Stimulated activated CD4-positive, alpha-beta T cell treated with anti-CD3 and anti-CD28 coated beads, TNF-alpha, amount 100 ng/mL, for 24 hours (primary cell): ENCODE data around the gene CEP43.
A peak's percentile ranks its signal among the peaks of the same experiment; 100 is the strongest.

Experiments
- DNase-seq, 3 experiments: peaks; one replicate each; pipeline ENCODE4 v3.0.0-alpha.2; 2020; ENCODE audit warnings: low read depth in 3 of 3

The CEP43 gene

GRCh38 chr6:167013067-167013466 lies 13.9 kb downstream of the CEP43 start:
- no peak for DNase-seq

GRCh38 chr6:167013946-167014345 lies 14.7 kb downstream of the CEP43 start:
- DNase-seq = no peak

GRCh38 chr6:167015302-167015701 lies 16.1 kb downstream of the CEP43 start:
- DNase-seq = no peak

GRCh38 chr6:167020206-167020605 lies 21.0 kb downstream of the CEP43 start:
- no peak for DNase-seq

GRCh38 chr6:167027308-167027707 lies 28.1 kb downstream of the CEP43 start:
- DNase-seq = no peak

- DNase-seq = no peak
These were observed 28.6 kb downstream of the CEP43 start for GRCh38 chr6:167027772-167028171.

GRCh38 chr6:167030222-167031072 lies 31.2 kb downstream of the CEP43 start:
- DNase-seq = no peak

GRCh38 chr6:167031082-167031709 lies 32.0 kb downstream of the CEP43 start:
- no peak for DNase-seq

GRCh38 chr6:167034056-167034455 lies 34.9 kb downstream of the CEP43 start:
- no peak for DNase-seq

GRCh38 chr6:167037762-167038161 lies 38.6 kb downstream of the CEP43 start:
- no peak for DNase-seq

- DNase-seq = no peak
These were observed 45.5 kb downstream of the CEP43 start for GRCh38 chr6:167044696-167045095.

- no peak for DNase-seq
These were observed 46.8 kb downstream of the CEP43 start for GRCh38 chr6:167045828-167046580.

GRCh38 chr6:167046861-167047495 lies 47.8 kb downstream of the CEP43 start:
- DNase-seq = no peak

- DNase-seq = peak in 2 of 3 experiments; percentile 21 to 52
These were observed 48.4 kb downstream of the CEP43 start for GRCh38 chr6:167047554-167047953.
